Uterus (tissue), 4 donors: ENCODE results near the gene SNAPC4. TPM values are rescaled to one million over a fixed set of nuclear protein-coding genes. Genes with fewer than 3 reads are reported as not detected.

Experiments
- DNase-seq, 2 donors: peaks; one replicate each; pipeline ENCODE4 v3.0.0-alpha.2; 2019 to 2020
- H3K27ac ChIP-seq, 2 donors: fragments of 200-600 bp; sonication (generic); 1 replicate in 1 of 2; 2 replicates in 1 of 2; pipeline ENCODE4 v1.5.1; 2016 to 2018
- H3K27me3 ChIP-seq, 2 donors: fragments of 200-600 bp; sonication (generic); one replicate each; pipeline ENCODE4 v1.5.1; 2018 to 2019; ENCODE audit warnings: control low read depth in 1 of 2
- H3K36me3 ChIP-seq, 2 donors: fragments of 200-600 bp; sonication (generic); one replicate each; pipeline ENCODE4 v1.5.1; 2019; ENCODE audit warnings: control low read depth in 1 of 2
- H3K4me1 ChIP-seq, 2 donors: fragments of 200-600 bp; sonication (generic); one replicate each; pipeline ENCODE4 v1.5.1; 2018 to 2019; ENCODE audit warnings: control low read depth in 1 of 2
- H3K4me3 ChIP-seq, 2 donors: fragments of 200-600 bp; sonication (generic); 1 replicate in 1 of 2; 2 replicates in 1 of 2; pipeline ENCODE4 v1.5.1; 2018 to 2019; ENCODE audit warnings: mild to moderate bottlenecking in 1 of 2
- H3K9me3 ChIP-seq, 2 donors: fragments of 200-600 bp; sonication (generic); one replicate each; pipeline ENCODE4 v1.5.1; 2019; ENCODE audit warnings: control low read depth in 1 of 2
- POLR2A ChIP-seq, 2 donors: fragments of 450-650 bp; IDR thresholded peaks; one replicate each; pipeline ENCODE4 v1.6.1; 2016; ENCODE audit warnings: antibody characterized with exemption in 2 of 2, mild to moderate bottlenecking in 1 of 2, moderate library complexity in 1 of 2
- intact Hi-C: fragments of 100-400 bp; cut with DNase I; formaldehyde crosslinking; loops from one replicate; pipeline ENCODE4 v1.15.1; 2023; ENCODE audit warnings: low total_unique reads
- total RNA-seq, 4 donors: library from RNA; depleted of rRNA in 3 of 4; stranded (reverse); fragments of >200 nt in 3 of 4; gene quantifications; one replicate each; pipeline versions ENCODE4 v1.1.0 to v1.2.4, GENCODE V29; 2014 to 2023
- TF ChIP-seq, protein P1 (sequence below), 4 experiments: fragments of 200-600 bp in 2 of 4; fragments of 450-650 bp in 2 of 4; sonication (generic) in 2 of 4; IDR thresholded peaks; one replicate each; pipeline ENCODE4 v1.5.1; 2016 to 2019; ENCODE audit warnings: antibody characterized with exemption in 4 of 4, mild to moderate bottlenecking in 2 of 4, moderate library complexity in 1 of 4
- donor health status: DM: yes; HTN: yes; CAD: no.

The SNAPC4 gene, protein sequence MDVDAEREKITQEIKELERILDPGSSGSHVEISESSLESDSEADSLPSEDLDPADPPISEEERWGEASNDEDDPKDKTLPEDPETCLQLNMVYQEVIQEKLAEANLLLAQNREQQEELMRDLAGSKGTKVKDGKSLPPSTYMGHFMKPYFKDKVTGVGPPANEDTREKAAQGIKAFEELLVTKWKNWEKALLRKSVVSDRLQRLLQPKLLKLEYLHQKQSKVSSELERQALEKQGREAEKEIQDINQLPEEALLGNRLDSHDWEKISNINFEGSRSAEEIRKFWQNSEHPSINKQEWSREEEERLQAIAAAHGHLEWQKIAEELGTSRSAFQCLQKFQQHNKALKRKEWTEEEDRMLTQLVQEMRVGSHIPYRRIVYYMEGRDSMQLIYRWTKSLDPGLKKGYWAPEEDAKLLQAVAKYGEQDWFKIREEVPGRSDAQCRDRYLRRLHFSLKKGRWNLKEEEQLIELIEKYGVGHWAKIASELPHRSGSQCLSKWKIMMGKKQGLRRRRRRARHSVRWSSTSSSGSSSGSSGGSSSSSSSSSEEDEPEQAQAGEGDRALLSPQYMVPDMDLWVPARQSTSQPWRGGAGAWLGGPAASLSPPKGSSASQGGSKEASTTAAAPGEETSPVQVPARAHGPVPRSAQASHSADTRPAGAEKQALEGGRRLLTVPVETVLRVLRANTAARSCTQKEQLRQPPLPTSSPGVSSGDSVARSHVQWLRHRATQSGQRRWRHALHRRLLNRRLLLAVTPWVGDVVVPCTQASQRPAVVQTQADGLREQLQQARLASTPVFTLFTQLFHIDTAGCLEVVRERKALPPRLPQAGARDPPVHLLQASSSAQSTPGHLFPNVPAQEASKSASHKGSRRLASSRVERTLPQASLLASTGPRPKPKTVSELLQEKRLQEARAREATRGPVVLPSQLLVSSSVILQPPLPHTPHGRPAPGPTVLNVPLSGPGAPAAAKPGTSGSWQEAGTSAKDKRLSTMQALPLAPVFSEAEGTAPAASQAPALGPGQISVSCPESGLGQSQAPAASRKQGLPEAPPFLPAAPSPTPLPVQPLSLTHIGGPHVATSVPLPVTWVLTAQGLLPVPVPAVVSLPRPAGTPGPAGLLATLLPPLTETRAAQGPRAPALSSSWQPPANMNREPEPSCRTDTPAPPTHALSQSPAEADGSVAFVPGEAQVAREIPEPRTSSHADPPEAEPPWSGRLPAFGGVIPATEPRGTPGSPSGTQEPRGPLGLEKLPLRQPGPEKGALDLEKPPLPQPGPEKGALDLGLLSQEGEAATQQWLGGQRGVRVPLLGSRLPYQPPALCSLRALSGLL (N-terminal part only)
- 10 to 100 TPM in 2 of 4 donors, 1 to 10 TPM in 1, under 1 TPM in 1; 0.51 to 12.5 (median 7.7) TPM for total RNA-seq

DNA sequence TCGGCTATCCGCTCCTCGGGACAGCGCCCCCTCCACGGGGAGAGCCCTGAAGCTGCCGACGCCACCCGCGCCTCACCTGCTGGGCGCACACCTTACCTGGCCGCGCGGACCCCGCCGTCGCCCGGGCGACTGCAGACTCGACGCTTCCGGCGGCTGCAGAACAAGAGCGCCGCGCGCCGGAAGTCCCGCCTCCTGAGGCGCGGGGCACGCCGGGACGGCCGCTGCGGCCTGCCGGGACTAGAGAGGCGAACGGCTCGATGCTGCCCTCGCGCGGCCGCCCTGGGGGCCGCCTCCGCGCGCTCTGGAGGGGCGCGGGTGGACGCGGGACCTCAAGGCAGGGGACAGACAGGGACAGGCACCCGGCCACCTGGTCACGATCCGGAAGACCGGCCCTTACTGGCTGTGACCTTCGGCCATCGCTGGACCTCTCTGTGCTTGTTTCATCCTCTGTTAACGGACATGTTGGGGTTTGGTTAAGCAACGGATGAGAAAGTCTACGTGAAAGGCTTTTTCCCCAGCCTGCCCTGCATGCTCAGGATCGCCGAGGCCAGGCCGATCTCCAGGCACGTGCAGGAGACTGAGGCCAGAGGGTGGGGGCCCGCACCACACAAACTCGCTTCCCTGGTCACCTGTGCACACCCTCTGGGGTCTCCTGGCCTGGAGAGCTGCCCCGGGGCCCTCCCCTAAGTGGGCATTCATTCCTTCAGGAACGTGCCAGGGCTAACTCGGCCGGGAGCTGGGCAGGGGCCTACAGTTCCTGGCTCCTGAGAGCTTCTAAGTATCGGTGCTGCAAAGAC, at the start of gene SNAPC4:
SNAPC4 (minus strand) TSS at position 133 of the 797 bp plus-strand sequence. CDS start 1,742 bp downstream, outside the sequence.
- H3K36me3 ChIP-seq = no peaks in the 10 kb centered on the region
- intact Hi-C loops = no loop called here
- TF ChIP-seq, protein P1, sequence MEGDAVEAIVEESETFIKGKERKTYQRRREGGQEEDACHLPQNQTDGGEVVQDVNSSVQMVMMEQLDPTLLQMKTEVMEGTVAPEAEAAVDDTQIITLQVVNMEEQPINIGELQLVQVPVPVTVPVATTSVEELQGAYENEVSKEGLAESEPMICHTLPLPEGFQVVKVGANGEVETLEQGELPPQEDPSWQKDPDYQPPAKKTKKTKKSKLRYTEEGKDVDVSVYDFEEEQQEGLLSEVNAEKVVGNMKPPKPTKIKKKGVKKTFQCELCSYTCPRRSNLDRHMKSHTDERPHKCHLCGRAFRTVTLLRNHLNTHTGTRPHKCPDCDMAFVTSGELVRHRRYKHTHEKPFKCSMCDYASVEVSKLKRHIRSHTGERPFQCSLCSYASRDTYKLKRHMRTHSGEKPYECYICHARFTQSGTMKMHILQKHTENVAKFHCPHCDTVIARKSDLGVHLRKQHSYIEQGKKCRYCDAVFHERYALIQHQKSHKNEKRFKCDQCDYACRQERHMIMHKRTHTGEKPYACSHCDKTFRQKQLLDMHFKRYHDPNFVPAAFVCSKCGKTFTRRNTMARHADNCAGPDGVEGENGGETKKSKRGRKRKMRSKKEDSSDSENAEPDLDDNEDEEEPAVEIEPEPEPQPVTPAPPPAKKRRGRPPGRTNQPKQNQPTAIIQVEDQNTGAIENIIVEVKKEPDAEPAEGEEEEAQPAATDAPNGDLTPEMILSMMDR (IDR thresholded peaks at IDR 0.05) = peak; percentile 90 to 98 (median 98)
- peak; percentile 45 to 66 for TF ChIP-seq POLR2A (IDR thresholded peaks at IDR 0.05)

DNA sequence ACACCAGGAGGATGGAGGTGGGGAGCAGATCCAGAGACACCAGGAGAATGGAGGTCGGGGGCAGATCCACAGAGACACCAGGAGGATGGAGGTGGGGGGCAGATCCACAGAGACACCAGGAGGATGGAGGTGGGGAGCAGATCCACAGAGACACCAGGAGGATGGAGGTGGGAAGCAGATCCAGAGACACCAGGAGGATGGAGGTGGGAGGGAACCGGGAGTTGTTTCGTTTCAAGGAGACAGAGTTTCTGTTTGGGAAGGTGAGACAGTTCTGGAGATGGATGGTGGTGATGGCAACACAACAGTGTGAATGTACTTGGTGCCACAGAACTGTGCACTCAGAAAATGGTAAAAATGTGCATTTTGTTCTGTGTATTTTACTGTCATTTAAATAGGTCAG, 48.7 kb upstream of the SNAPC4 start:
- H3K27ac ChIP-seq = no peak overlapping the region
- no peak overlapping the region for H3K4me3 ChIP-seq
- intact Hi-C loops = no loop called here
- no peaks in the 10 kb centered on the region for H3K9me3 ChIP-seq
- no peaks in the 10 kb centered on the region for H3K4me1 ChIP-seq
- no peak for DNase-seq
- H3K27me3 ChIP-seq = no peaks in the 10 kb centered on the region
- no peaks in the 10 kb centered on the region for H3K36me3 ChIP-seq
- no peak for TF ChIP-seq POLR2A (IDR thresholded peaks at IDR 0.05)
- TF ChIP-seq, protein P1 (IDR thresholded peaks at IDR 0.05) = no peak

More for the DNA sequence above, at the start of gene SNAPC4:
- peak within 1 kb of the TSS; percentile 43 to 80 for H3K4me3 ChIP-seq
- peaks cover 4 to 7% of the 10 kb centered on the region in 2 donors for H3K4me1 ChIP-seq
- H3K9me3 ChIP-seq = no peaks in the 10 kb centered on the region
- no peaks in the 10 kb centered on the region for H3K27me3 ChIP-seq
- peak; percentile 74 to 87 for DNase-seq
- peak within 1 kb of the TSS; percentile 20 to 29 for H3K27ac ChIP-seq

DNA sequence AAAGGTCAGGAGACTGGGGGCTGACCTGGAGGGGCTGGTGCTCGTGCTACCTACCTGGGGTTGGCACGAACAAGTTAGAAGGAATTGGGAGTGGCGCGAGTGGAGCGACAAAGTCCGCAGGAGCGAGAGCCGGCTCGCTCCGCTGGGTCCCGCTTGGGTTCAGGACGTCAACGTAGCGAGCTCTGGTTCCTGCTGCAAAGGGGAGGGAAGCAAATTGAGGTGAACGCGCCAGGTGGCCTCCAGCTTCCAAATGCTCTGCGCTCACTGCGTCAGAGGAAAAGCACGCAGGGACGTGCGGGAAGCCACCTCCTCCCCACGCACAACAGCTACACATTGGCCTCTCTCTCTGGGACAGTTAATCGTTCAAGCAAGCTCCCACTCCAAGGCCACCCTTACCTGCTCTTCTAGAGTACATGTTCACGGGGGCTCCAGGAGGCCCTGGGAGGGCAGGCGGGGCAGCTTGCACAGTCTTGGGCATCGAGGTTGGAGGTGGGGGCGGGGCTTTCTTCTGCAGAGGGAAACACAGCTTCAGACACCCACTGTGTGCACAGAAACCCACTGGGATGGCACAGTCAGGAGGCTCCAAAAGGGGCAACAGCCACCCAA, 47.3 kb upstream of the SNAPC4 start:
- H3K9me3 ChIP-seq = no peaks in the 10 kb centered on the region
- no peaks in the 10 kb centered on the region for H3K27me3 ChIP-seq
- intact Hi-C loops = no loop called here
- H3K4me3 ChIP-seq = no peak overlapping the region
- H3K4me1 ChIP-seq = no peaks in the 10 kb centered on the region
- DNase-seq = no peak
- no peak overlapping the region for H3K27ac ChIP-seq
- H3K36me3 ChIP-seq = no peaks in the 10 kb centered on the region
- TF ChIP-seq, protein P1 (IDR thresholded peaks at IDR 0.05) = no peak
- no peak for TF ChIP-seq POLR2A (IDR thresholded peaks at IDR 0.05)

DNA sequence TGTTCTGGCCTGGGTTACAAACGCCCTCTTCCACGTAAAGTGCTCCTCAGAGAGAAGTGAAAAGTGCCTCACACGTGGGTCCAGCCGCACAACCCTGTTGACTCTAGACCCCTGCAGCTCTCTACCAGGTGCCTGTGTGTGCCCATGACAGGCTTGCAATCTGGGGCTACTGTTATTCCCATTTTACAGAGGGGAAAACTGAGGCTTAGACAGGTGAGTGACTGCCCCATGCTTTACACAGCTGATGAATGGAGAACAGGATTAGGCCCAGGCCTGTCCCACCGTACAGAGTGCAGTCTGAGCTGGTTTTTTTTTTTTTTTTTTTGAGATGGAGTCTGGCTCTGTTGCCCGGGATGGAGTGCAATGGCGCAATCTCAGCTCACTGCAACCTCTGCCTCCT, 45.8 kb upstream of the SNAPC4 start:
- no peaks in the 10 kb centered on the region for H3K9me3 ChIP-seq
- no peaks in the 10 kb centered on the region for H3K36me3 ChIP-seq
- DNase-seq = no peak
- no peak overlapping the region for H3K27ac ChIP-seq
- H3K27me3 ChIP-seq = no peaks in the 10 kb centered on the region
- intact Hi-C loops = no loop called here
- TF ChIP-seq POLR2A (IDR thresholded peaks at IDR 0.05) = no peak
- TF ChIP-seq, protein P1 (IDR thresholded peaks at IDR 0.05) = no peak
- no peak overlapping the region for H3K4me3 ChIP-seq
- no peaks in the 10 kb centered on the region for H3K4me1 ChIP-seq
